Measurements from ENCODE around the gene ZBTB21.
"Not testable (repeated sequence)": the region's sequence is repeated elsewhere in the genome, so short reads cannot be mapped to it uniquely, and the experiment has no call there.

ZBTB21 gene

DNA sequence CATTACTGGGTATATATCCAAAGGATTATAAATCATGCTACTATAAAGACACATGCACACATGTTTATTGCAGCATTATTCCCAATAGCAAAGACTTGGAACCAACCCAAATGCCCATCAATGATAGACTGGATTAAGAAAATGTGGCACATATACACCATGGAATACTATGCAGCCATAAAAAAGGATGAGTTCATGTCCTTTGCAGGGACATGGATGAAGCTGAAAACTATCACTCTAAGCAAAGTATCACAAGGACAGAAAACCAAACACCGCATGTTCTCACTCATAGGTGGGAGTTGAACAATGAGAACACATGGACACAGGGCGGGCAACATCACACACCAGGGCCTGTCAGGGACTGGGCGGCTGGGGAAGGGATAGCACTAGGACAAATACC lies 60.5 kb downstream of the ZBTB21 start:
- not testable (repeated sequence) for H2BK15ac ChIP-seq (replicated peaks; ENCODE audit: low read depth); DNase-seq; H3K23ac ChIP-seq (ENCODE audit: low read length); H2BK5ac ChIP-seq (ENCODE audit: low read length); H3K4me2 ChIP-seq (ENCODE audit: low read length); H4K8ac ChIP-seq (ENCODE audit: low read depth, low read length); H3K56ac ChIP-seq (ENCODE audit: low read length); H3K27me3 ChIP-seq (ENCODE audit: insufficient read depth, low read length, poor library complexity); H3K9ac ChIP-seq (ENCODE audit: low read length); H2AK5ac ChIP-seq (ENCODE audit: low read length); H2BK120ac ChIP-seq (ENCODE audit: low read depth, low read length); H3K4ac ChIP-seq (ENCODE audit: low read depth, low read length); H3K4me3 ChIP-seq (ENCODE audit: low read length); H3K27ac ChIP-seq (ENCODE audit: low read depth, low read length); H3K36me3 ChIP-seq (ENCODE audit: control insufficient read depth, insufficient read depth, low read length); H4K5ac ChIP-seq (ENCODE audit: low read length); H3K79me2 ChIP-seq (ENCODE audit: control insufficient read depth, insufficient read depth, low read length); H3K18ac ChIP-seq (ENCODE audit: low read length); H3K79me1 ChIP-seq (ENCODE audit: low read length)
- H3K4me1 ChIP-seq (ENCODE audit: control insufficient read depth, low read depth, low read length), result peaks cover 14% of the 10 kb centered on the region
- no CpG with 5 or more reads among the region's 3 CpGs for WGBS (ENCODE audit: extremely low coverage, insufficient coverage, low lambda C conversion rate)

DNA sequence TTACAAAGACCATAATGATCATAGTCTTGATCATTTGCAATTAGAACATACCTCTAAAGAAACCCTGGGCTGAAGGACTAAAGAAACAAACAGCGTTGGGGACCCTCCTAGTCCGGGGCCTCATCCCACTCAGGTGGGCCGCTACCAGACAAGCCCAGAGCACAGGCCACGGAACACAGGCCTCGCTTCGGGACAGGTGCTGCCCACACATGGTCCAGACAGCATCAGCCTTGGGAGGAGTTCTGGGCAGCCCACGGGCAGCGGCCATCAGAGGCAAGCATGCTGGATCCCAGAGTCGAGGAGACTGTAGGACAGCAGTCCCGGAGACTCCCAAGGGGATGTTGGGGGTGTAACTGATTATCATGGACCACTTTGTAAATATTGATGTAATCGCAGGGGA lies 61.3 kb downstream of the ZBTB21 start:
- H3K36me3 ChIP-seq (ENCODE audit: control insufficient read depth, insufficient read depth, low read length), result no peaks in the 10 kb centered on the region
- H3K27ac ChIP-seq (ENCODE audit: low read depth, low read length), result no peak overlapping the region
- no peaks in the 10 kb centered on the region for H3K27me3 ChIP-seq (ENCODE audit: insufficient read depth, low read length, poor library complexity)
- no peaks in the 10 kb centered on the region for H3K79me1 ChIP-seq (ENCODE audit: low read length)
- H3K18ac ChIP-seq (ENCODE audit: low read length), result no peak overlapping the region
- H3K9ac ChIP-seq (ENCODE audit: low read length), result no peak overlapping the region
- no peak overlapping the region for H2BK15ac ChIP-seq (replicated peaks; ENCODE audit: low read depth)
- H3K4me1 ChIP-seq (ENCODE audit: control insufficient read depth, low read depth, low read length), result peaks cover 14% of the 10 kb centered on the region
- WGBS (ENCODE audit: extremely low coverage, insufficient coverage, low lambda C conversion rate), result no CpG with 5 or more reads among the region's 11 CpGs
- no peak overlapping the region for H3K4ac ChIP-seq (ENCODE audit: low read depth, low read length)
- no peak overlapping the region for H3K4me2 ChIP-seq (ENCODE audit: low read length)
- no peak for DNase-seq
- H4K5ac ChIP-seq (ENCODE audit: low read length), result no peak overlapping the region
- no peak overlapping the region for H3K23ac ChIP-seq (ENCODE audit: low read length)
- H3K79me2 ChIP-seq (ENCODE audit: control insufficient read depth, insufficient read depth, low read length), result no peaks in the 10 kb centered on the region
- H3K56ac ChIP-seq (ENCODE audit: low read length), result no peak overlapping the region
- H2AK5ac ChIP-seq (ENCODE audit: low read length), result no peak overlapping the region
- H2BK120ac ChIP-seq (ENCODE audit: low read depth, low read length), result no peak overlapping the region
- H4K8ac ChIP-seq (ENCODE audit: low read depth, low read length), result no peak overlapping the region
- H2BK5ac ChIP-seq (ENCODE audit: low read length), result no peak overlapping the region
- no peak overlapping the region for H3K4me3 ChIP-seq (ENCODE audit: low read length)

DNA sequence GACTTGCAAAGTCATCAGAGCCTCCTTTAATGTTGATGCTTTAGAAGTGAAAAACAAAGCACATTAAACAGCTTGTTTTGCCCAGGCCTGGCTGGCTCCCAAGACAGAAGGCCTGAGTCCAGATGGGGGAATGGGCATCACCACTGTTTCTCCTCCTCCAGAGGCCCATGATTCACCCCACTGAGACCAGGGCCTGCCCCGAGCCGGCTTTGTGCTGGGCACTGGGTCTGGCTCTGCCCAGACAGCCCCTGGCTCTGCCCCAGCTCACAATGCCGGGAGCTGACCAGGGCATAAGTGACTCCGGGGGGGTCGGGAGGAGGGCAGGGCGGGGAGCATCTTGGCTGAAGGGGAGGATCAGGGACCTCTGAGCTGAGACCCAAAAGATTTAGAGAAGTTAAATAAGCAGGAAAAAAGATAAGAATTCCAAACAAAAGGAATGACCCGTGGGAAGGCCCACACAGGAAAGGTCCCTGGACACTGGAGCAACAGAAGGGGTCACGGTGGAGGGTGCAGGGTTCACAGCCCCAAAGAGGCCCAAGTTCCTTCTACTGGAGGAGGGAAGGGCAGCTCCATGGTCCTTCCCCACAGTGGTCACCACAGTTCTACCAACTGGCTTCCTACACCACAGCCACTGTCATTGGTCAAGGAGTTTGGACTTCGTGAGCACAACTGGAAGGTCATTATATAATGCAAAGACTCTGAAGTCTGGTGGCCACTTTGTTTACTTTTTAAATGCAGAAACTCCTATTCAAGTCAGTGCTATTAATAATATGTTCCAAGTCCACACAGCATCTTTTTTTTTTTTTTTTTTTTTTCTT lies 61.9 kb downstream of the ZBTB21 start:
- H2BK5ac ChIP-seq (ENCODE audit: low read length), result no peak overlapping the region
- no peak overlapping the region for H3K23ac ChIP-seq (ENCODE audit: low read length)
- peaks cover 14% of the 10 kb centered on the region for H3K4me1 ChIP-seq (ENCODE audit: control insufficient read depth, low read depth, low read length)
- H3K36me3 ChIP-seq (ENCODE audit: control insufficient read depth, insufficient read depth, low read length), result no peaks in the 10 kb centered on the region
- H2AK5ac ChIP-seq (ENCODE audit: low read length), result no peak overlapping the region
- H3K79me1 ChIP-seq (ENCODE audit: low read length), result no peaks in the 10 kb centered on the region
- H3K4me2 ChIP-seq (ENCODE audit: low read length), result no peak overlapping the region
- H2BK15ac ChIP-seq (replicated peaks; ENCODE audit: low read depth), result no peak overlapping the region
- H3K27ac ChIP-seq (ENCODE audit: low read depth, low read length), result no peak overlapping the region
- H3K4me3 ChIP-seq (ENCODE audit: low read length), result no peak overlapping the region
- H3K56ac ChIP-seq (ENCODE audit: low read length), result no peak overlapping the region
- no peak overlapping the region for H4K5ac ChIP-seq (ENCODE audit: low read length)
- no CpG with 5 or more reads among the region's 9 CpGs for WGBS (ENCODE audit: extremely low coverage, insufficient coverage, low lambda C conversion rate)
- H3K27me3 ChIP-seq (ENCODE audit: insufficient read depth, low read length, poor library complexity), result no peaks in the 10 kb centered on the region
- no peak overlapping the region for H2BK120ac ChIP-seq (ENCODE audit: low read depth, low read length)
- no peaks in the 10 kb centered on the region for H3K79me2 ChIP-seq (ENCODE audit: control insufficient read depth, insufficient read depth, low read length)
- H3K9ac ChIP-seq (ENCODE audit: low read length), result no peak overlapping the region
- H3K4ac ChIP-seq (ENCODE audit: low read depth, low read length), result no peak overlapping the region
- H4K8ac ChIP-seq (ENCODE audit: low read depth, low read length), result no peak overlapping the region
- H3K18ac ChIP-seq (ENCODE audit: low read length), result no peak overlapping the region
- DNase-seq, result no peak

DNA sequence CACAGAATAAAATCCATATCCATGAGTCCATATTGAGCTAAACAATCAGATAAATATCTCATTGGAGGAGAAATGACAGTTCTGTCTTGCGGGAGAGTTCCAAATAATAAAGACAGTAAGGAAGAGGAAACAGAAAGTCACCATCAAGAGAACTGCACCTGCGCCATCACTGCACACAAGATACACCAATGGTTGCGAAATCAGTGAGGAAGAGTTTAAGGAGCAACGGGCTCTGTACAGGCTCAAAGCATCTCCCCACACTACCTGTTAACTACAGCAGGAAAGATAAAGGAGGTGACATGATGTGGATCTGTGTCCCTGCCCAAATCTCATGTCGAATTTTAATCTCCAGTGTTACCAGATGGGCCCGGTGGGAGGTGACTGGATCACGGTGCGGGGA lies 64.2 kb downstream of the ZBTB21 start:
- Histone ChIP-seq H4K5ac (ENCODE audit: low read length) (no peak overlapping the region), H3K4me1 (ENCODE audit: control insufficient read depth, low read depth, low read length) (peaks cover 4% of the 10 kb centered on the region), H3K36me3 (ENCODE audit: control insufficient read depth, insufficient read depth, low read length) (no peaks in the 10 kb centered on the region), H2BK120ac (ENCODE audit: low read depth, low read length) (no peak overlapping the region), H3K4ac (ENCODE audit: low read depth, low read length) (no peak overlapping the region), H3K9ac (ENCODE audit: low read length) (no peak overlapping the region), H3K27me3 (ENCODE audit: insufficient read depth, low read length, poor library complexity) (no peaks in the 10 kb centered on the region), H3K18ac (ENCODE audit: low read length) (no peak overlapping the region), H3K4me3 (ENCODE audit: low read length) (no peak overlapping the region), H2AK5ac (ENCODE audit: low read length) (no peak overlapping the region), H2BK5ac (ENCODE audit: low read length) (no peak overlapping the region), H3K27ac (ENCODE audit: low read depth, low read length) (no peak overlapping the region), H4K8ac (ENCODE audit: low read depth, low read length) (no peak overlapping the region), H3K79me2 (ENCODE audit: control insufficient read depth, insufficient read depth, low read length) (no peaks in the 10 kb centered on the region), H2BK15ac (replicated peaks; ENCODE audit: low read depth) (no peak overlapping the region), H3K56ac (ENCODE audit: low read length) (no peak overlapping the region), H3K23ac (ENCODE audit: low read length) (no peak overlapping the region), H3K79me1 (ENCODE audit: low read length) (no peaks in the 10 kb centered on the region), H3K4me2 (ENCODE audit: low read length) (no peak overlapping the region)
- no peak for DNase-seq
- WGBS (ENCODE audit: extremely low coverage, insufficient coverage, low lambda C conversion rate), result no CpG with 5 or more reads among the region's 8 CpGs

DNA sequence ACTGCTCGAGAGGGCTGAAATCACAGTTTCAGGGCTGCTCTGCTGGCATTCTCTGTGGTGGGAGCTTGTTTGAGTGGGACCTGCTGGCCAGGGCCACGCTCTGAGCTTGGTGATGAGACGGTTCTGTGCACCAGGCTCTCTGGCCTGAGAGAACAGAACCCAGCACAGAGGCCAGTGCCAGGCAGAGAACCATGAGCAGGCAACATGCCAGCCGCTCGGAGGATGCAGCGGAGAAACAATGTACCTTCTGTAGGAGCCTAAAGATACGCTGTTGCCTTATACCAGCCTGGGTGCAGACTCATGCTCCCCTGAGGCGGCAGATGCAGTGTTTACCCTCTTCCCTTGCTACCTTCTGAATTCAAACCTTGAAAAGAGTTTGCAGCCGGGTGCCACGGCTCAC lies 66.3 kb downstream of the ZBTB21 start:
- H2BK120ac ChIP-seq (ENCODE audit: low read depth, low read length), result no peak overlapping the region
- no peak overlapping the region for H3K27ac ChIP-seq (ENCODE audit: low read depth, low read length)
- H3K4me1 ChIP-seq (ENCODE audit: control insufficient read depth, low read depth, low read length), result no peaks in the 10 kb centered on the region
- H2BK15ac ChIP-seq (replicated peaks; ENCODE audit: low read depth), result no peak overlapping the region
- no peaks in the 10 kb centered on the region for H3K79me2 ChIP-seq (ENCODE audit: control insufficient read depth, insufficient read depth, low read length)
- no CpG with 5 or more reads among the region's 10 CpGs for WGBS (ENCODE audit: extremely low coverage, insufficient coverage, low lambda C conversion rate)
- no peak overlapping the region for H3K18ac ChIP-seq (ENCODE audit: low read length)
- H3K56ac ChIP-seq (ENCODE audit: low read length), result no peak overlapping the region
- H3K79me1 ChIP-seq (ENCODE audit: low read length), result no peaks in the 10 kb centered on the region
- H2BK5ac ChIP-seq (ENCODE audit: low read length), result no peak overlapping the region
- no peak for DNase-seq
- no peak overlapping the region for H3K23ac ChIP-seq (ENCODE audit: low read length)
- H3K4me3 ChIP-seq (ENCODE audit: low read length), result no peak overlapping the region
- no peak overlapping the region for H4K8ac ChIP-seq (ENCODE audit: low read depth, low read length)
- H3K9ac ChIP-seq (ENCODE audit: low read length), result no peak overlapping the region
- H4K5ac ChIP-seq (ENCODE audit: low read length), result no peak overlapping the region
- H2AK5ac ChIP-seq (ENCODE audit: low read length), result no peak overlapping the region
- H3K4me2 ChIP-seq (ENCODE audit: low read length), result no peak overlapping the region
- no peaks in the 10 kb centered on the region for H3K27me3 ChIP-seq (ENCODE audit: insufficient read depth, low read length, poor library complexity)
- H3K36me3 ChIP-seq (ENCODE audit: control insufficient read depth, insufficient read depth, low read length), result no peaks in the 10 kb centered on the region
- H3K4ac ChIP-seq (ENCODE audit: low read depth, low read length), result no peak overlapping the region

DNA sequence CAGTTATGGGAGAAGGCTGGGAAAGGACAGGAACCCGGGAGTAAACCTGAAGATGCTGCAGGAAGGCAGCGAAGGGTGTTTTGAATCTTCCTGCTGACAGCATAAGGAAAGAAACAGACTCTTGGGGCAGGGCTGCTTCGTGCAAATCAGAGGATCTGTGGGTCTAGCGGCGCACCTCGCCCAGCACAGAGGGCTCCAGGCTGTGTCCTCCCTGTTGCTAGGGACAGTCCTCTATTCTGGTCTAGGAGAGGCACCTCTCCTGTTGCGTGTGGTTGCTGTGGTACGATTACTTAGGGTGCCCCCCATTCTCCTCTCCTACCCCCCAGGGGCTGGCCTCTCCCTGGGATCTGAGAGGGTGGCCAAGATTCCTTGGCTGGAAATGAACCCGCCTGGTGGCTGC lies 67.7 kb downstream of the ZBTB21 start:
- no peak overlapping the region for H3K27ac ChIP-seq (ENCODE audit: low read depth, low read length)
- H3K18ac ChIP-seq (ENCODE audit: low read length), result no peak overlapping the region
- WGBS (ENCODE audit: extremely low coverage, insufficient coverage, low lambda C conversion rate), result no CpG with 5 or more reads among the region's 9 CpGs
- no peaks in the 10 kb centered on the region for H3K36me3 ChIP-seq (ENCODE audit: control insufficient read depth, insufficient read depth, low read length)
- H3K9ac ChIP-seq (ENCODE audit: low read length), result no peak overlapping the region
- H3K4ac ChIP-seq (ENCODE audit: low read depth, low read length), result no peak overlapping the region
- no peaks in the 10 kb centered on the region for H3K79me1 ChIP-seq (ENCODE audit: low read length)
- H2BK120ac ChIP-seq (ENCODE audit: low read depth, low read length), result no peak overlapping the region
- no peak overlapping the region for H4K8ac ChIP-seq (ENCODE audit: low read depth, low read length)
- no peak overlapping the region for H3K56ac ChIP-seq (ENCODE audit: low read length)
- no peaks in the 10 kb centered on the region for H3K4me1 ChIP-seq (ENCODE audit: control insufficient read depth, low read depth, low read length)
- H4K5ac ChIP-seq (ENCODE audit: low read length), result no peak overlapping the region
- no peaks in the 10 kb centered on the region for H3K27me3 ChIP-seq (ENCODE audit: insufficient read depth, low read length, poor library complexity)
- H3K79me2 ChIP-seq (ENCODE audit: control insufficient read depth, insufficient read depth, low read length), result no peaks in the 10 kb centered on the region
- no peak overlapping the region for H3K4me3 ChIP-seq (ENCODE audit: low read length)
- no peak for DNase-seq
- H3K23ac ChIP-seq (ENCODE audit: low read length), result no peak overlapping the region
- no peak overlapping the region for H3K4me2 ChIP-seq (ENCODE audit: low read length)
- H2BK15ac ChIP-seq (replicated peaks; ENCODE audit: low read depth), result no peak overlapping the region
- H2AK5ac ChIP-seq (ENCODE audit: low read length), result no peak overlapping the region
- H2BK5ac ChIP-seq (ENCODE audit: low read length), result no peak overlapping the region

Data from mesendoderm (in vitro differentiated cells).